GM12872 (cell line): ENCODE measurements around the gene MAN1A1.

Source experiments
- TF ChIP-seq, protein P1 (sequence below): IDR thresholded peaks from 3 replicates; pipeline ENCODE4 v1.5.1; 2011; ENCODE audit warnings: low read depth, mild to moderate bottlenecking, low read length, moderate library complexity; ENCODE audit not compliant: insufficient read depth

MAN1A1 gene

DNA sequence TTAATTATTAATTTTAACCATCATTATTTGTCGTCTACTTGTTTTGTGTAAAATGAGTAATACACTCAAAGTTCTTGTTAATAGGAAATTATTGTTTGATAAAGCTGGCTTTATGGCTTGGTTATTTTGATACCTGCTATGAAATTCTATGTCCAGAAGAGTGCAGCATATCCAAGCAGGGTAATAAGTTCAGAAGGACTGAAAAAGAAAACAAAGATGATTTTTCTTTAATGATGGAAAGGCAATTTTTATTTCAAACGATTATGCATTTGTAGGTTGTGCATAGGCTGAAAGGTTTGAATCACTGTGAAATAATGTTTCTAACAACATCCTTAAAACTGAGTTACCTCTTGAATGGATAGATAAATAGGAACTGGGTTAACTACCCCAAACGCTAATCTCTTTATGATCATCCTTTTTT, 1.4 kb upstream of the MAN1A1 start:
- TF ChIP-seq, protein P1, sequence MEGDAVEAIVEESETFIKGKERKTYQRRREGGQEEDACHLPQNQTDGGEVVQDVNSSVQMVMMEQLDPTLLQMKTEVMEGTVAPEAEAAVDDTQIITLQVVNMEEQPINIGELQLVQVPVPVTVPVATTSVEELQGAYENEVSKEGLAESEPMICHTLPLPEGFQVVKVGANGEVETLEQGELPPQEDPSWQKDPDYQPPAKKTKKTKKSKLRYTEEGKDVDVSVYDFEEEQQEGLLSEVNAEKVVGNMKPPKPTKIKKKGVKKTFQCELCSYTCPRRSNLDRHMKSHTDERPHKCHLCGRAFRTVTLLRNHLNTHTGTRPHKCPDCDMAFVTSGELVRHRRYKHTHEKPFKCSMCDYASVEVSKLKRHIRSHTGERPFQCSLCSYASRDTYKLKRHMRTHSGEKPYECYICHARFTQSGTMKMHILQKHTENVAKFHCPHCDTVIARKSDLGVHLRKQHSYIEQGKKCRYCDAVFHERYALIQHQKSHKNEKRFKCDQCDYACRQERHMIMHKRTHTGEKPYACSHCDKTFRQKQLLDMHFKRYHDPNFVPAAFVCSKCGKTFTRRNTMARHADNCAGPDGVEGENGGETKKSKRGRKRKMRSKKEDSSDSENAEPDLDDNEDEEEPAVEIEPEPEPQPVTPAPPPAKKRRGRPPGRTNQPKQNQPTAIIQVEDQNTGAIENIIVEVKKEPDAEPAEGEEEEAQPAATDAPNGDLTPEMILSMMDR, result peak; percentile 41; the same call in 2 of the 3 replicates

DNA sequence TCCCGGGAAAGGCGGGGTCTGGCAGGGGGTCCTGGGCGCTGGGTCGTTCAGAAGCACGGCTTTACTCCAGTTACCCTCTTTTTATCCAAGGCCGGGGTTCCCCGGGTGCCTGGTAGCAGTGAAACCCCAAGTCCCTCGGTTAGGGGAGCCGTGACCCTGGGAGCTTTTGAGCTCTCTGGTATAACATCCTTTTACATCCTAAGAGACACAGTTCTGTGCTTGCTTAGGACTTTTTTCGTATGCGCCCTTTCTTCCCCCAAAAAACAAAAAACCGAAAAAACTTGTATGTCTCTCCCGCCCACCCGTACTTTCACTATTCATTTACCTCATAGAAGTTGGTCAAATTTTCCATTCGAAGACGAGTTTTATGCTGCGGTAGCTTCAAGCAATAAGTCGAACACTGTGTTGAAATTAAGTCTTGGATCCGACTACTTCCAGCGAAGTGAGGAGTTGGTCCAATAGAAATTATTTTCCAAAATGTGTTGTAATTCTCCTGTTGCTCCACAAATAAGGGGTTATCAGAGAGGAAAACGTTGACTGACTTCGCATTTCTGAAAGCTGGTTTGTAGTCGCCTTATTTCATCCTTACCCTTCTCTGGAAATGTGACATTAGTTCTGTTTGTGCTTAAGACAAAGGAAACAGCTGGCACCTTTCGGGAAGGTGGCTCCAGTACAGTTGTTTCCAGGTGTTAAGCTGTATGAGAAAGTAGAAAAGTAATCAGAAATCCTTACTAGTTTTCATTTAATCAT, 816 bp upstream of the MAN1A1 start:
- TF ChIP-seq, protein P1, result no peak

DNA sequence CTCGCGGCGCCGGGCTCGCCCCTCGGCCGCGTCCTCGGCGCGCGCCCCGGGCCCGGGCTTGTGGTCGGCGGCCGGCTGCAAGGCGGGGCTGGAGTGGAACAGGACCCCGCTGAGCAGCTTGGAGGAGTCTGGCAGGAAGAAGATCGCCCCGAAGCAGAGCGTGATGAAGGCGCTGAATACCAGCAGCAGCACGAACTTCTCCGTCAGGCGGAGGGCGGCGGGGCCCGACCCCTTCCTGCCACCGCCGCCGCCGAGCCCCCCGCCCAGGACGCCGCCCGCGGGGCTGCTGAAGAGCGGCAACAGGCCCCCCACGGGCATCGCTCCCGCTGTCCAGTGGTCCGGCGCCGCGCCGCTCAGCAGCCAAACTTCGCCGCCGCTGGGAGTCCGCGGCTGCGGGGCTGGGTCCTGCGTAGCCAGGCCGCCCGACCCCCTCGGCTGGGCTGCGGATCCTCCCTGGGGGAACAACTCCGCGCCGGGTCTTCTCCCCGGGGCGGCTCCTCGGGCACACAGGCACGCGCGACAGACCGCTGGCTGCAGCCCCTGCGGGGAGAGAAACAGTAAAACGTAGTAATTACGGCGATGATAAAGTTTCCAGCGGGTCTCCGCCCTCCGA, 707 bp downstream of the MAN1A1 start:
- TF ChIP-seq, protein P1, result no peak

DNA sequence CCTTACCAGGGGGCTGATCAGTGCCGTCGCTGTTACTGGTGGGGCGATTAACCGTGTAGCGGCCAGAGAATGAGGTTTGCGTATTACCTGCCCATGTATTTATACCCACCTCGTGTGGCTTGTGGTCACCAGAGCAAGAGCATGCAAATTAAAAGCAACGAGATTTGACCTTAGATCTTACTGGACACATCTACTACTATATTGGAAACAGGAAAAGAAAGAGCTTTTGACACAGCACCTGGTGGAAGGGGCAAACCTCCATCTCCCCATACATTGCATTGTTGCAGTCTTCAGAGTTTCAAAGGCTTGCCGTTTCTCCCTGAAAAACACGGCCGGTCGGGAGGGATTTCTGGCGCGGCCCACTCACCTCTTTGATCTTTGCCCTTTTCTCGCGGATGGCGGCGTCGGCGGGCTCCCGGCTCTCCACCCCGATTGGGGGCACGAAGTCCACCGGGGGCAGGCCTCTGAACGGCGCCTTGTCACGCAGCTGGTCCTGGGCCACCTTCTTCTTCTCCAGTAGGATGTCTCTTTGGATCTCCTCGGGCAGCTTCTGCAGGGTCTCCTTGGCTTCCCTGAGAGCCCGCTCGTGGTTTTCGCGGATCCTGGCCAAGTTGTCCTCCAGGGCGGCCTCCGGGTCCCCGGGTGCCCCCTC, 1.3 kb downstream of the MAN1A1 start:
- TF ChIP-seq, protein P1, result no peak

DNA sequence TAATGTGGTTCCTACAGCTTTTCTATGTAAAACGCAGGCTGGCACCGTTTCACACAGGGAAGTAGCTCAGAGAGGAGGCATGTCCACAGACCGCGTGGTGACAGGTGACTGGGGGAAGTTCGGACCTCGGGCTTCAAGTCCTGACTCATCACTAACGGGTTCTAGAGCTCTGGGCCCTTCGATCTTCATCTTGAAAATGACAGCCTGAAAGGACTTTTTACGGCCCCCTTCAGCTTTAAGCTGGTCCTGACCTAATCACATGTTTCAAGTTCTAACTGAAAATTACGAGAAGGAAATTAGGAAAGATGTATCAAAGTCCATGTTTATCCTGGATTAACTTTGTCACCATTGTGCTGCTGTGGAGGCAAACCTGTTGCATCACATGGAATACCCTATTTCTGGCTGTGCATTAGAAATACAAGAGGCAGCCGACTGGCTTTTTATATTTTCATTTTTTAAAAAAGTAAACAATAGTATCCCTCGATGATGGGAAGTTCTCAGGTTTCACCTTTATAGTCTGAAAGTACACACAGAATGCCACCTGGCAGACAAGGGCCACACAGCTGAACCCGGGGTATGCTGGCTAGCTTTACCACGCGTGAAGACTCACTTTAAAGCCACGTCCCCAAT, 2.0 kb downstream of the MAN1A1 start:
- TF ChIP-seq, protein P1, result no peak

DNA sequence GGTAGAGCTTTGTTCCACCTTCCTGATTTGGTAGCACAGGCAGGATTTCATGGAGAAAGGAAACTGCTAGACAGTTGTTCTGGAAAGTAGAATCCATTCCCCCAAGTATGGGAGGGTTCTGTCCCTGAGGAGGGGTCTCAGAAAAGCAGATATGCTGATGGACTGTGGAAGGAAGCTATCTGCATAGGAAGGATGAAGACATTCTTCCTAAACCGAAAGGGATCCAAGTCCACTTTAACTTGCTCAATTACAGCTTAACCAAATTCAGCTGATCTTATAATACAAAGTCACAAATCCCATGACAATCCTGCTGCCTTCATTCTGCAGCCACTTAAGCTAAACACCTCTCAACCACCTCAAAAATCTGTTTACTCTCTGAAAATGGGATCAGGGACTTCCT, 2.6 kb downstream of the MAN1A1 start:
- TF ChIP-seq, protein P1, result no peak

DNA sequence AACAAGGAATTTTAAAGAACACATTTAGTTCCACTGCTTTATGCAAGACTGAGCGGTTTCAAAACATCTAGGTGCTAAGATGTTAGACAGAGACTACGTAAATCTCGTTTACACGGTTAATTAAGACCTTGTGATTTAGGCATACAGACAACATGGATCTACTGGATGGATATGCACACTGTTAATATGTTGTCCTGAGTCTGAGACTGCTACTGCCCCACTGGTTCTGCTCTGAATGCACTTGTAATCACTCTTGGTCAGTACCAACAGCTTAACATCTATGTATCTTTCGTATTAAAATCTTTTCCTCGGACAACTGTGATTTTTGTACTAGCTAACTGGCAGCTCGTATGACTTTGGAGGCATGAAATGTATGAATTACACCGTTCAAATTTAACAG, 3.1 kb downstream of the MAN1A1 start:
- TF ChIP-seq, protein P1, result no peak
